Esophagus muscularis mucosa (tissue), 4 donors: ENCODE results near the gene ELK3. TPM values are rescaled to one million over a fixed set of nuclear protein-coding genes. Genes with fewer than 3 reads are reported as not detected.

ENCODE experiments used
- DNase-seq: peaks from one replicate; pipeline ENCODE4 v3.0.0-alpha.2; 2017; ENCODE audit errors: extremely low spot score
- H3K27ac ChIP-seq, 4 donors: fragments of 200-600 bp; sonication (generic); replicated peaks in 1 of 4; 1 replicate in 3 of 4; 2 replicates in 1 of 4; pipeline ENCODE4 v1.5.1; 2016 to 2019; ENCODE audit warnings: mild to moderate bottlenecking in 1 of 4
- H3K27me3 ChIP-seq, 4 donors: fragments of 200-600 bp; sonication (generic); one replicate each; pipeline versions ENCODE4 v1.5.1 to v1.6.0; 2016 to 2019
- H3K36me3 ChIP-seq, 4 donors: fragments of 200-600 bp; sonication (generic); one replicate each; pipeline ENCODE4 v1.5.1; 2016 to 2019
- H3K4me1 ChIP-seq, 4 donors: fragments of 200-600 bp; sonication (generic); one replicate each; pipeline ENCODE4 v1.5.1; 2016 to 2019
- H3K4me3 ChIP-seq, 4 donors: fragments of 200-600 bp; sonication (generic); 1 replicate in 2 of 4; 2 replicates in 2 of 4; pipeline ENCODE4 v1.5.1; 2016 to 2019; ENCODE audit warnings: mild to moderate bottlenecking in 4 of 4, moderate library complexity in 1 of 4
- H3K9me3 ChIP-seq, 4 donors: fragments of 200-600 bp; sonication (generic); 1 replicate in 3 of 4; 2 replicates in 1 of 4; pipeline ENCODE4 v1.5.1; 2016 to 2019
- EP300 ChIP-seq: sonication (generic); formaldehyde crosslinking; IDR thresholded peaks from one replicate; pipeline ENCODE4 v1.6.1; 2017; ENCODE audit warnings: antibody characterized with exemption
- POLR2A ChIP-seq: fragments of 450-650 bp; IDR thresholded peaks from one replicate; pipeline ENCODE4 v1.6.1; 2017; ENCODE audit warnings: antibody characterized with exemption, moderate library complexity, mild to moderate bottlenecking, low read depth
- POLR2AphosphoS5 ChIP-seq, 2 donors: sonication (generic); formaldehyde crosslinking; IDR thresholded peaks; one replicate each; pipeline ENCODE4 v1.6.1; 2017; ENCODE audit warnings: antibody characterized with exemption in 2 of 2
- WGBS: methylation state at CpG from one replicate; pipeline ENCODE4 v1.1.5; 2018; 5-methylcytosine and 5-hydroxymethylcytosine counted together
- intact Hi-C: fragments of 100-400 bp; cut with DNase I; formaldehyde crosslinking; loops from one replicate; pipeline ENCODE4 v1.15.1; 2023
- total RNA-seq, 4 donors: library from RNA; depleted of rRNA; stranded (reverse); fragments of >200 nt; gene quantifications; one replicate each; pipeline versions ENCODE4 v1.1.0 to v1.2.1, GENCODE V29; 2016
- TF ChIP-seq, protein P1 (sequence below), 3 experiments: fragments of 200-600 bp in 2 of 3; fragments of 450-650 bp in 1 of 3; sonication (generic) in 2 of 3; IDR thresholded peaks; one replicate each; pipeline ENCODE4 v1.5.1; 2017 to 2019; ENCODE audit warnings: antibody characterized with exemption in 3 of 3, mild to moderate bottlenecking in 2 of 3, moderate library complexity in 1 of 3

The ELK3 gene
- 10 to 100 TPM; 13.7 to 26.9 (median 25.7) TPM for total RNA-seq

DNA sequence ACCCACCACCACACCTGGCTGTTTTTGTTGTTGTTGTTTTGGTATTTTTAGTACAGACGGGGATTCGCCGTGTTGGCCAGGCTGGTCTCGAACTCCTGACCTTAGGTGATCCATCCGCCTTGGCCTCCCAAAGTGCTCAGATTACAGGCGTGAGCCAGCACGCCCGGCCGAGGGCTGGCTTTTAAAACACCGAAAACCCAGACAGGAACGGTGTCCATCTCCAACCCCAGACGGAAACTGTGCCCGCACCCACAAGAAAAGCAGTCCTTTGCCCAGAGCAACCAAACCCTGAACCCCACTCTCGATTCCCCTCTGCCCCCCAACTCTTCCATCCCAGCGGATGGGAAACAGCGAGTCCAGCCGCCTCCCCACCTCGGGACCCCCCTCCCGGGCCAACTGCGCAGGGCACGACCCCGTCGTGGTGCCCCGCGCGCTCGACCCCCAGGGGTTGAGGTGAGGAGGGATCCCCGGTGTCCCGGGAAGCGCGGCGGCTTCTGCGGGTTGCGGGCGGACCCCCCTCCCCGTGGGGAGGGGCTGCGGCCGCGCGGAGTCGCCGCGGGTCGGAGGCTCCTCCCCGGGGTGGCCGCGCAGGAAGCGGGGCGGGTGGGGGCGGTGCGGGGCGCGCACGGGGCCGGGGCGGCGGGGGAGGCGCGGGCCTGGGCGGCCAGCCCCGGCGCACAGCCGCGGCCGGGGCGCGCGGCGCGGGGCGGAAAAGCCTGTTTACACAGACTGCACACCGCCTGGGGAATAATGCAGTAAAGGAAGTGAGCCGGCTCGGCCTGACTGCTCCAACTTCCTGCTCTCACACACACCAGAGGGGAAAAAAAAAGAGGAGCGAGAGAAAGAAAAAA is at the start of gene ELK3:
ELK3 (plus strand) TSS at position 651 of the 851 bp plus-strand sequence.
- TF ChIP-seq EP300 (no peak), POLR2A (no peak), POLR2AphosphoS5 (IDR thresholded peaks at IDR 0.05) (peak; percentile 46 to 65)
- TF ChIP-seq, protein P1, sequence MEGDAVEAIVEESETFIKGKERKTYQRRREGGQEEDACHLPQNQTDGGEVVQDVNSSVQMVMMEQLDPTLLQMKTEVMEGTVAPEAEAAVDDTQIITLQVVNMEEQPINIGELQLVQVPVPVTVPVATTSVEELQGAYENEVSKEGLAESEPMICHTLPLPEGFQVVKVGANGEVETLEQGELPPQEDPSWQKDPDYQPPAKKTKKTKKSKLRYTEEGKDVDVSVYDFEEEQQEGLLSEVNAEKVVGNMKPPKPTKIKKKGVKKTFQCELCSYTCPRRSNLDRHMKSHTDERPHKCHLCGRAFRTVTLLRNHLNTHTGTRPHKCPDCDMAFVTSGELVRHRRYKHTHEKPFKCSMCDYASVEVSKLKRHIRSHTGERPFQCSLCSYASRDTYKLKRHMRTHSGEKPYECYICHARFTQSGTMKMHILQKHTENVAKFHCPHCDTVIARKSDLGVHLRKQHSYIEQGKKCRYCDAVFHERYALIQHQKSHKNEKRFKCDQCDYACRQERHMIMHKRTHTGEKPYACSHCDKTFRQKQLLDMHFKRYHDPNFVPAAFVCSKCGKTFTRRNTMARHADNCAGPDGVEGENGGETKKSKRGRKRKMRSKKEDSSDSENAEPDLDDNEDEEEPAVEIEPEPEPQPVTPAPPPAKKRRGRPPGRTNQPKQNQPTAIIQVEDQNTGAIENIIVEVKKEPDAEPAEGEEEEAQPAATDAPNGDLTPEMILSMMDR (IDR thresholded peaks at IDR 0.05) = no peak
- Histone ChIP-seq H3K4me1 (peaks cover 24 to 46% (median 40%) of the 10 kb centered on the region in 4 donors), H3K27me3 (no peaks in the 10 kb centered on the region), H3K27ac (peak within 1 kb of the TSS; percentile 75 to 88 (median 86)), H3K4me3 (peak within 1 kb of the TSS; percentile 84 to 92 (median 86)), H3K9me3 (no peaks in the 10 kb centered on the region), H3K36me3 (no peaks in the 10 kb centered on the region)
- WGBS = 7% methylated on average over 20 of the region's 75 CpGs
- no peak for DNase-seq
- intact Hi-C loops = no loop called here

GRCh38 chr12:96146747-96147146 is 47.4 kb upstream of the ELK3 start:
- no peak for DNase-seq
- H3K27ac ChIP-seq = no peak overlapping the region
- WGBS = 96% methylated on average over 2 of the region's 2 CpGs
- intact Hi-C loops = no loop called here
- H3K4me1 ChIP-seq = peaks cover 0 to 4% (median 0%) of the 10 kb centered on the region in 4 donors
- no peak overlapping the region for H3K4me3 ChIP-seq
- no peaks in the 10 kb centered on the region for H3K9me3 ChIP-seq
- H3K36me3 ChIP-seq = no peaks in the 10 kb centered on the region
- TF ChIP-seq, protein P1 (IDR thresholded peaks at IDR 0.05) = no peak
- TF ChIP-seq EP300 (no peak), POLR2A (no peak), POLR2AphosphoS5 (IDR thresholded peaks at IDR 0.05) (no peak)
- no peaks in the 10 kb centered on the region for H3K27me3 ChIP-seq

DNA sequence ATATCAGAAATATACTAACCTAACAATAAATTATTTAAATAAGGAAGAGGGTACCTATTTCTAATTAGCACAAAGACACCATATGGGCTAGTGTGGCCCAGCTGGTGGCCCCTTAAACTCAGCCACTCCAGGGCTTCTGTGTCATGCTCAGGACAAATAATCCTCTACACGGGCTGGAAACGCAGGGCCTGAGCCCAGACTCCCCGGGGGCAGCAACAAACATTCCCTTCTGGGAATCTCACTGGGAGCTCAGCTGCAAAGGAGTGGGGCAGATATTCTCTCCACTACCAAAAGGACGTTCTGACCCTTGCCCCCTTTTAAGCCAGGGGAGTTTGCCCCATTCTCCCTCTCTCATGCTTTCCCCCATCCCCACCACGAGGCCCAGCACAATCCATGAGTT is 43.7 kb upstream of the ELK3 start:
- Histone ChIP-seq H3K36me3 (no peaks in the 10 kb centered on the region), H3K4me3 (no peak overlapping the region), H3K27ac (no peak overlapping the region), H3K4me1 (no peaks in the 10 kb centered on the region), H3K9me3 (no peaks in the 10 kb centered on the region), H3K27me3 (no peaks in the 10 kb centered on the region)
- DNase-seq = no peak
- WGBS = 60% methylated on average over 4 of the region's 5 CpGs
- intact Hi-C loops = no loop called here
- TF ChIP-seq POLR2A (no peak), POLR2AphosphoS5 (IDR thresholded peaks at IDR 0.05) (no peak), EP300 (no peak)
- TF ChIP-seq, protein P1 (IDR thresholded peaks at IDR 0.05) = no peak

DNA sequence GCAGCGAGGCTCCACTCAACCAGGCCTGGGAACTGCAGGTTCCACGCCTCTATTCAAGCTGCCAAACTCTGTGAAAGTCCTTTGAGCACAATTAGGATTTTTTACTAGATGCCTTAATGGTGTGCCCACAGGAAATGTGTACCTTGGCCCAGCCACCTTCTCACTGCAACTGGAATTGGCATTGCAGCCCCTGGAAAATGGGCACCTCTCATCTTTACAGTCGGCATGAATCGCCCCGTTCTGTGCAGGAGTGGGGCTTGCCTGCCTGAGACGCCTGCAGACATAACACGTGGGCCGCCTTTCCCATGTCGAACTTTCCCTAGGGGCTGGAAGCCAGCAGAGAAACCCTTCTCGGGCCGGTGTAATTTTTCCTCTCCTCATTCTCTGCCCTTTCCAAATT is 42.0 kb upstream of the ELK3 start:
- no peak for DNase-seq
- no peak overlapping the region for H3K4me3 ChIP-seq
- TF ChIP-seq, protein P1 (IDR thresholded peaks at IDR 0.05) = no peak
- TF ChIP-seq POLR2A (no peak), EP300 (no peak), POLR2AphosphoS5 (IDR thresholded peaks at IDR 0.05) (no peak)
- H3K4me1 ChIP-seq = no peaks in the 10 kb centered on the region
- H3K9me3 ChIP-seq = no peaks in the 10 kb centered on the region
- intact Hi-C loops = no loop called here
- H3K27me3 ChIP-seq = no peaks in the 10 kb centered on the region
- no peaks in the 10 kb centered on the region for H3K36me3 ChIP-seq
- no peak overlapping the region for H3K27ac ChIP-seq
- WGBS = 78% methylated on average over 11 of the region's 11 CpGs
